WTC11 (cell line): Measurements from ENCODE around the gene NSDHL. TPM values are rescaled to one million over a fixed set of nuclear protein-coding genes. Genes with fewer than 3 reads are reported as not detected.

ENCODE experiments used
- ATAC-seq: fragments of 200-7000 bp; cut with Tn5 transposase; 2 replicates; pipeline ENCODE4 v1.10.0; 2021; ENCODE audit warnings: mild to moderate bottlenecking, moderate library complexity
- CTCF ChIA-PET: fragments of 300-600 bp; sonication (Branson Sonifier 250); formaldehyde crosslinking; loops from one replicate; lab custom pipeline; 2021; ENCODE audit warnings: antibody characterized with exemption; lab: Charles Lee
- POLR2A ChIA-PET: fragments of 350-600 bp; sonication (Branson Sonifier 250); formaldehyde crosslinking; loops from one replicate; lab custom pipeline; 2021; ENCODE audit warnings: antibody characterized with exemption; lab: Charles Lee
- DNase-seq: peaks from one replicate; pipeline ENCODE4 v3.0.0; 2021; ENCODE audit warnings: low spot score
- H3K27ac Mint-ChIP-seq: 2 replicates; pipeline ENCODE4 v1.8.0; 2021; ENCODE audit warnings: mixed read lengths
- H3K27me3 Mint-ChIP-seq: 2 replicates; pipeline ENCODE4 v1.8.0; 2021; ENCODE audit warnings: low read depth, mild to moderate bottlenecking, moderate library complexity, mixed read lengths
- H3K36me3 Mint-ChIP-seq: 2 replicates; pipeline ENCODE4 v1.8.0; 2021; ENCODE audit warnings: mixed read lengths
- H3K4me1 Mint-ChIP-seq: 2 replicates; pipeline ENCODE4 v1.8.0; 2022; ENCODE audit warnings: mixed read lengths
- H3K4me3 Mint-ChIP-seq: 2 replicates; pipeline ENCODE4 v1.8.0; 2021; ENCODE audit warnings: mild to moderate bottlenecking, moderate library complexity, mixed read lengths
- H3K9me3 Mint-ChIP-seq: 2 replicates; pipeline ENCODE4 v1.8.0; 2021; ENCODE audit warnings: mixed read lengths
- ATF6 ChIP-seq: sonication (generic); formaldehyde crosslinking; IDR thresholded peaks from 2 replicates; pipeline ENCODE4 v1.8.1; 2023; ENCODE audit warnings: mild to moderate bottlenecking, missing genetic modification reagents
- CBFB ChIP-seq: sonication (generic); formaldehyde crosslinking; IDR thresholded peaks from 2 replicates; pipeline ENCODE4 v1.8.1; 2022; ENCODE audit warnings: mild to moderate bottlenecking, low read depth, missing genetic modification reagents
- CREB1 ChIP-seq: sonication (generic); formaldehyde crosslinking; IDR thresholded peaks from 2 replicates; pipeline ENCODE4 v1.8.0; 2023; ENCODE audit warnings: mild to moderate bottlenecking, missing genetic modification reagents
- E2F4 ChIP-seq: sonication (generic); formaldehyde crosslinking; IDR thresholded peaks from 2 replicates; pipeline ENCODE4 v1.8.1; 2022; ENCODE audit warnings: low read depth, mild to moderate bottlenecking, moderate library complexity, missing genetic modification reagents, borderline replicate concordance
- E2F5 ChIP-seq: sonication (generic); formaldehyde crosslinking; IDR thresholded peaks from 2 replicates; pipeline ENCODE4 v1.8.1; 2022; ENCODE audit warnings: mild to moderate bottlenecking, moderate library complexity, missing genetic modification reagents
- GTF2I ChIP-seq: fragments of 250-450 bp; sonication (Bioruptor Pico); conservative IDR thresholded peaks from 2 replicates; pipeline ENCODE4 v1.4.0; 2021; ENCODE audit warnings: mild to moderate bottlenecking
- IRF1 ChIP-seq: sonication (generic); formaldehyde crosslinking; IDR thresholded peaks from 2 replicates; pipeline ENCODE4 v1.8.0; 2023; ENCODE audit warnings: missing genetic modification reagents
- JAZF1 ChIP-seq: fragments of 250-450 bp; sonication (Bioruptor Pico); IDR thresholded peaks from 2 replicates; pipeline ENCODE4 v1.9.0; 2021; ENCODE audit warnings: moderate library complexity, mild to moderate bottlenecking, inconsistent platforms
- MLX ChIP-seq: sonication (generic); formaldehyde crosslinking; IDR thresholded peaks from 2 replicates; pipeline ENCODE4 v1.8.1; 2023; ENCODE audit warnings: mild to moderate bottlenecking, missing genetic modification reagents, moderate library complexity
- NR2C2 ChIP-seq: sonication (generic); formaldehyde crosslinking; IDR thresholded peaks from 2 replicates; pipeline ENCODE4 v1.8.0; 2022; ENCODE audit warnings: mild to moderate bottlenecking, missing genetic modification reagents
- PREB ChIP-seq: sonication (generic); formaldehyde crosslinking; IDR thresholded peaks from 2 replicates; pipeline ENCODE4 v1.8.1; 2022; ENCODE audit warnings: mild to moderate bottlenecking, missing genetic modification reagents, moderate library complexity, borderline replicate concordance
- SMAD4 ChIP-seq: sonication (generic); formaldehyde crosslinking; IDR thresholded peaks from 2 replicates; pipeline ENCODE4 v1.8.0; 2022; ENCODE audit warnings: mild to moderate bottlenecking, missing genetic modification reagents
- TCF7 ChIP-seq: sonication (generic); formaldehyde crosslinking; IDR thresholded peaks from 2 replicates; pipeline ENCODE4 v1.8.0; 2022; ENCODE audit warnings: mild to moderate bottlenecking, low read depth, missing genetic modification reagents, moderate library complexity
- TEAD1 ChIP-seq: sonication (generic); formaldehyde crosslinking; IDR thresholded peaks from 2 replicates; pipeline ENCODE4 v1.8.0; 2022; ENCODE audit warnings: mild to moderate bottlenecking, missing genetic modification reagents
- TP53 ChIP-seq: sonication (generic); formaldehyde crosslinking; IDR thresholded peaks from 2 replicates; pipeline ENCODE4 v1.8.1; 2023; ENCODE audit warnings: mild to moderate bottlenecking, missing genetic modification reagents
- ZNF121 ChIP-seq: sonication (generic); formaldehyde crosslinking; IDR thresholded peaks from 2 replicates; pipeline ENCODE4 v1.8.0; 2023; ENCODE audit warnings: missing genetic modification reagents
- ZNF232 ChIP-seq: sonication (generic); formaldehyde crosslinking; IDR thresholded peaks from 2 replicates; pipeline ENCODE4 v1.8.0; 2022; ENCODE audit warnings: mild to moderate bottlenecking, missing genetic modification reagents
- ZNF263 ChIP-seq: sonication (generic); formaldehyde crosslinking; IDR thresholded peaks from 2 replicates; pipeline ENCODE4 v1.8.1; 2022; ENCODE audit warnings: low read depth, mild to moderate bottlenecking, moderate library complexity, missing genetic modification reagents
- ZNF281 ChIP-seq: sonication (generic); formaldehyde crosslinking; IDR thresholded peaks from 2 replicates; pipeline ENCODE4 v1.8.0; 2023; ENCODE audit warnings: mild to moderate bottlenecking, missing genetic modification reagents
- ZNF416 ChIP-seq: fragments of 250-450 bp; sonication (Bioruptor Pico); IDR thresholded peaks from 2 replicates; pipeline ENCODE4 v1.9.0; 2021; ENCODE audit warnings: mild to moderate bottlenecking, inconsistent platforms
- ZSCAN18 ChIP-seq: fragments of 250-450 bp; sonication (Bioruptor Pico); IDR thresholded peaks from 2 replicates; pipeline ENCODE4 v2.1.2; 2022; ENCODE audit warnings: mild to moderate bottlenecking, moderate library complexity
- total RNA-seq: library from RNA; stranded (reverse); gene quantifications from 3 replicates; pipeline ENCODE4 v1.2.3, GENCODE V29; 2021

Gene NSDHL
- total RNA-seq, 1 experiment from 2014 or later, result 22.5 TPM

GRCh38 chrX:152912641-152913040, 81.8 kb downstream of the NSDHL start (continued):
- TF ChIP-seq TP53 (CRISPR knock-in tag) (no peak), TCF7 (CRISPR knock-in tag) (no peak), ZNF232 (CRISPR knock-in tag) (no peak)

GRCh38 chrX:152913346-152913745, 82.5 kb downstream of the NSDHL start:
- H3K4me3 Mint-ChIP-seq, result no peak overlapping the region
- H3K27me3 Mint-ChIP-seq, result no peaks in the 10 kb centered on the region; the same call in 1 of the 2 replicates
- no peak for TF ChIP-seq ZNF281 (CRISPR knock-in tag)
- no peak for TF ChIP-seq CBFB (CRISPR knock-in tag)
- no peak for TF ChIP-seq GTF2I (CRISPR knock-in tag)
- no peak for TF ChIP-seq NR2C2 (CRISPR knock-in tag)
- TF ChIP-seq PREB (CRISPR knock-in tag), result no peak
- TF ChIP-seq CREB1 (CRISPR knock-in tag), result no peak
- no peak for TF ChIP-seq TEAD1
- no peak for TF ChIP-seq SMAD4 (CRISPR knock-in tag)
- TF ChIP-seq ZNF121 (CRISPR knock-in tag), result no peak
- no peak for TF ChIP-seq IRF1 (CRISPR knock-in tag)
- no peak for TF ChIP-seq ZNF416 (CRISPR knock-in tag)
- no peak for TF ChIP-seq ATF6 (CRISPR knock-in tag)
- no peak for TF ChIP-seq E2F5 (CRISPR knock-in tag)
- TF ChIP-seq MLX (CRISPR knock-in tag), result no peak
- no peak for TF ChIP-seq ZSCAN18 (CRISPR knock-in tag)
- TF ChIP-seq ZNF263 (CRISPR knock-in tag), result no peak
- no peak for TF ChIP-seq JAZF1
- TF ChIP-seq E2F4, result no peak
- no peaks in the 10 kb centered on the region for H3K9me3 Mint-ChIP-seq
- ATAC-seq, result no peak
- DNase-seq, result no peak
- no peak overlapping the region for H3K27ac Mint-ChIP-seq
- CTCF ChIA-PET, result interaction anchor here (0.8 to 6.6 kb wide), 14 partner anchors 8 to 272 kb away, joined by 3 to 42 read pairs (median 8); no protein-coding TSS in a partner anchor
- H3K4me1 Mint-ChIP-seq, result peaks cover 6% of the 10 kb centered on the region
- POLR2A ChIA-PET, result no interaction called here
- H3K36me3 Mint-ChIP-seq, result no peaks in the 10 kb centered on the region
